Measurements from ENCODE around the gene PARP1. TPM values are rescaled to one million over a fixed set of nuclear protein-coding genes. Genes with fewer than 3 reads are reported as not detected.

Gene PARP1
- total RNA-seq, 1 experiment from 2014 or later = 213 TPM

GRCh38 chr1:226417350-226417749 lies 9.5 kb upstream of the PARP1 start:
- ChIA-PET POLR2A (no interaction called here), RAD21 (ENCODE audit: low non-redundant PET in 1 of 2, low total read pairs in 2 of 2, uncharacterized antibody in 2 of 2, unreplicated experiment in 2 of 2) (no interaction called here), CTCF (interaction anchor here (0.8 to 0.9 kb wide), 2 partner anchors 9 to 19 kb away, joined by 3 read pairs; partner anchors contain the start of gene PARP1)
- Histone ChIP-seq H2AFZ (ENCODE audit: low read depth, low read length, poor library complexity, severe bottlenecking) (no peak overlapping the region), H3K27me3 (ENCODE audit: insufficient read depth, low read length) (no peaks in the 10 kb centered on the region), H4K20me1 (ENCODE audit: insufficient read depth) (no peaks in the 10 kb centered on the region), H3K4me2 (ENCODE audit: low read length) (no peak overlapping the region), H3K4me1 (ENCODE audit: control insufficient read depth in 1 of 2, insufficient read depth in 2 of 2, low read length in 2 of 2) (no peaks in the 10 kb centered on the region), H3K79me2 (ENCODE audit: insufficient read depth, low read length) (no peaks in the 10 kb centered on the region), H3K27ac (ENCODE audit: low read depth, low read length) (no peak overlapping the region), H3K9me3 (ENCODE audit: control insufficient read depth in 1 of 2, insufficient read depth in 1 of 2, low read depth in 1 of 2, low read length in 2 of 2) (no peaks in the 10 kb centered on the region), H3K9ac (ENCODE audit: low read length) (no peak overlapping the region), H3K4me3 (replicated peaks in 1 of 2; ENCODE audit: low read depth in 1 of 2, low read length in 2 of 2) (no peak overlapping the region), H3K9me2 (ENCODE audit: insufficient read depth) (no peaks in the 10 kb centered on the region), H3K36me3 (ENCODE audit: control insufficient read depth in 1 of 2, insufficient read depth in 2 of 2, low read length in 2 of 2) (no peaks in the 10 kb centered on the region)
- ATAC-seq (no peak), DNase-seq (ENCODE audit: low read depth, low spot score) (no peak)
- no TSS peak for BruUV-seq (replicated peaks)
- TF ChIP-seq YY1 (IDR thresholded peaks at IDR 0.05; ENCODE audit: extremely low read depth, insufficient replicate concordance, low read depth, low read length) (no peak), RAD21 (IDR thresholded peaks at IDR 0.05; ENCODE audit: low read depth) (no peak)
- intact Hi-C loops (cut with micrococcal nuclease) = no loop called here

- POLR2A ChIA-PET = no interaction called here
- no peaks in the 10 kb centered on the region for H3K27me3 ChIP-seq (ENCODE audit: insufficient read depth, low read length)
- H4K20me1 ChIP-seq (ENCODE audit: insufficient read depth) = no peaks in the 10 kb centered on the region
- no peak overlapping the region for H2AFZ ChIP-seq (ENCODE audit: low read depth, low read length, poor library complexity, severe bottlenecking)
- H3K27ac ChIP-seq (ENCODE audit: low read depth, low read length) = no peak overlapping the region
- no peaks in the 10 kb centered on the region for H3K9me3 ChIP-seq (ENCODE audit: control insufficient read depth in 1 of 2, insufficient read depth in 1 of 2, low read depth in 1 of 2, low read length in 2 of 2)
- DNase-seq (ENCODE audit: low read depth, low spot score) (no peak), ATAC-seq (no peak)
- H3K9ac ChIP-seq (ENCODE audit: low read length) = no peak overlapping the region
- no peaks in the 10 kb centered on the region for H3K79me2 ChIP-seq (ENCODE audit: insufficient read depth, low read length)
- H3K9me2 ChIP-seq (ENCODE audit: insufficient read depth) = no peaks in the 10 kb centered on the region
- no peak overlapping the region for H3K4me2 ChIP-seq (ENCODE audit: low read length)
- no TSS peak for BruUV-seq (replicated peaks)
- RAD21 ChIA-PET (ENCODE audit: low non-redundant PET in 1 of 2, low total read pairs in 2 of 2, uncharacterized antibody in 2 of 2, unreplicated experiment in 2 of 2) = no interaction called here
- CTCF ChIA-PET = no interaction called here
- no peak overlapping the region for H3K4me3 ChIP-seq (replicated peaks in 1 of 2; ENCODE audit: low read depth in 1 of 2, low read length in 2 of 2)
- no peaks in the 10 kb centered on the region for H3K36me3 ChIP-seq (ENCODE audit: control insufficient read depth in 1 of 2, insufficient read depth in 2 of 2, low read length in 2 of 2)
- H3K4me1 ChIP-seq (ENCODE audit: control insufficient read depth in 1 of 2, insufficient read depth in 2 of 2, low read length in 2 of 2) = no peaks in the 10 kb centered on the region
- intact Hi-C loops (cut with micrococcal nuclease) = no loop called here
- TF ChIP-seq EGR1 (IDR thresholded peaks at IDR 0.05; ENCODE audit: low read depth) (no peak), ZNF274 (IDR thresholded peaks at IDR 0.05; ENCODE audit: low read depth, low read length) (no peak), ZBTB33 (IDR thresholded peaks at IDR 0.05; ENCODE audit: extremely low read depth, insufficient replicate concordance, low read length) (no peak), CTCF (IDR thresholded peaks at IDR 0.05 in 2 of 3, conservative IDR thresholded peaks at IDR 0.05 in 1 of 3; ENCODE audit: borderline replicate concordance in 1 of 3, insufficient read depth in 1 of 3, low read depth in 2 of 3, low read length in 2 of 3) (no peak), RAD21 (IDR thresholded peaks at IDR 0.05; ENCODE audit: low read depth) (no peak), JUND (IDR thresholded peaks at IDR 0.05) (no peak), ELF1 (IDR thresholded peaks at IDR 0.05; ENCODE audit: borderline replicate concordance, low read depth) (no peak), EZH2 (IDR thresholded peaks at IDR 0.05) (no peak), EZH2phosphoT487 (IDR thresholded peaks at IDR 0.05; ENCODE audit: borderline replicate concordance) (no peak), TCF7L2 (IDR thresholded peaks at IDR 0.05; ENCODE audit: borderline replicate concordance, extremely low read depth, insufficient read depth, insufficient read length) (no peak), ZFX (IDR thresholded peaks at IDR 0.05) (no peak), CEBPB (IDR thresholded peaks at IDR 0.05; ENCODE audit: low read depth) (no peak)
These were observed 6.3 kb upstream of the PARP1 start for GRCh38 chr1:226414098-226414698.

Data from HCT116 (cell line).